NCI-H524 treated with DMSO at 0.1 percent for 48 hours (cell line): Measurements from ENCODE around the gene ARHGEF25.

Experiments used
- DNase-seq: peaks from one replicate; lab custom pipeline; 2025; lab: John Stamatoyannopoulos, UW

ARHGEF25 gene

DNA sequence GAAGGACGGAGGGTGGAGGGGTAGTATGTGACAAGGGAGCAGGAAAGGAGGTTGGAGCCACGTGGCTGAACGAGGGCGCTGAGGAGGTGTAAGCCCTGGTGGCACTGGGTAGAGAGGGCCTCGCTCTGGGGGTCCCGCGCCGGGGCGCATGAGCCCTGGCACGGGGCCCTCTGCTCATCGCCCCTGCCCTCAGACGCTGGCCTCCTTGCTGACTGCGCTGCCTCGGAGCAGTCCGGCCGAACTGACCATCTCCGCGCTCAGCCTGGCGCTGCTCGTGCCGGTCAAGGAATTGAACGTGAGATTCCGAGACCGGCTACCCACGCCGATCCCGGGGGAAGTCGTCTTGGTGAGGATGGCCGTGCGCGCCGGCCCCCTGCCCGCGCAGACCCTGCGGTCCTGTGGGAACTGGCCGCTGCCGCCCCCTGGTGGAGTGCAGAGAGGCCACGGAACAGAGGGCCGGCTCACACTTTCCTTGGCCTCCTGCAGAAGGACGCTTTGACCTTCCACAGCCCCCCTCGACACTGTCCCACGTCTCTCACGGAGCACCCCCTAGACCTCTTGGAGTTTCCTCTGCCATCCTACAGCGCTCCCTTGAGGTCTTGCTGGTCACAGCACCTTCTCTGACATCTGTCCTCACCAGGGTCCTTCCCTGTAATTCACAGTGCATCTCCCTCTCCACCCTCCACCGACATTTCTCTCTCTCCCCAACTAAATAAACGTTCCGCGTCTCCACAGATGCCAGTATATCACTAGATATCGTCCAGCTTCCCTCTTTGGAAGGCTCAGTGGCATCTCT, 10.5 kb downstream of the ARHGEF25 start:
- DNase-seq: no peak

GRCh38 chr12:57622293-57623245, 11.3 kb downstream of the ARHGEF25 start:
- DNase-seq: no peak

DNA sequence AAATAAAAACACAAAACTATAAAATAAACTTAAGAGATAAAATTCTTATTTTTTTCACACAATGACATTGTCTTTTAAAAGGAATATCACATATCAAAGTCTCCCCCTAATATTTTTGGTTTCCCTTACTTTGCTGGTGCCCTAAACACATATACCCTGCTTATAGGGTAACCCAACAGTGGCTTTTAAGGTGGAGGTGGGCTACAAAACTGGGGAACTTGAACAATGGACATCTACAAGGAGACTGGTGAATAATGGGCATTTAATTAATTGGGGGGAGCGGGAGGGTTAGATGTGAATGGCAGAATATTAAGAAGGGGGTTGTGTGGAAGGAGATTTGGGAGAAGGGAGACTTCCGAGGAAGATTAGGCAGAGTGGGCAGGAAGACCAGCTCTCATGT, 12.2 kb downstream of the ARHGEF25 start:
- no peak for DNase-seq

DNA sequence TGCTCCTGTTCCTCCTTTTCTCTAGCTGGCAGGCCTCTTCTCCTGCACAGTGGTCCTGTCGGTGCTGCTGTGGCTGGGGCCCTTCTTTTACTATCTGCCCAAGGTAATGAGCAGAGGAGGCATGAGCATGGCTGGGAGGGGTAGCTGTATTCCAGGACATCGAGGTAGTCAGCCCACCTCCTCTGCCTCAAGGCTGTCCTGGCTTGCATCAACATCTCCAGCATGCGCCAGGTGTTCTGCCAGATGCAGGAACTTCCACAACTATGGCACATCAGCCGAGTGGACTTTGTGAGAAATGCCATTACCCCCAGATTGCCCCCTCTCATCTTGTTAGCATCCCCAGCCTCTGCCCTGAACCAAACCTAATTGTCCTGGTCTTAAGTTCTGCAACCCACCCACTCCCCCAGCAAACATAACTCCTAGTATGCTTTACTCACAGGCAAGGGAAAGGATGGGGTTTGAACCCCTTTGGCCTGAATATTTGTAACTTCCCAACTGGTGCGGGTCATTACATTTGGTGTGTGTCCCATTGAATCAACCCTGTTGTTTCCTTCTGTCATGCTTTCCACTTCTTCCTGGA, 12.7 kb downstream of the ARHGEF25 start:
- no peak for DNase-seq

GRCh38 chr12:57624441-57625220, 13.4 kb downstream of the ARHGEF25 start:
- no peak for DNase-seq

- no peak for DNase-seq
Measured at GRCh38 chr12:57625261-57626032, 14.2 kb downstream of the ARHGEF25 start.

GRCh38 chr12:57626111-57626920, 15.1 kb downstream of the ARHGEF25 start:
- DNase-seq: no peak

- no peak for DNase-seq
Measured at GRCh38 chr12:57626921-57627445, 15.7 kb downstream of the ARHGEF25 start.

GRCh38 chr12:57627501-57628279, 16.5 kb downstream of the ARHGEF25 start:
- no peak for DNase-seq

- no peak for DNase-seq
Measured at GRCh38 chr12:57628280-57629191, 17.3 kb downstream of the ARHGEF25 start.

DNA sequence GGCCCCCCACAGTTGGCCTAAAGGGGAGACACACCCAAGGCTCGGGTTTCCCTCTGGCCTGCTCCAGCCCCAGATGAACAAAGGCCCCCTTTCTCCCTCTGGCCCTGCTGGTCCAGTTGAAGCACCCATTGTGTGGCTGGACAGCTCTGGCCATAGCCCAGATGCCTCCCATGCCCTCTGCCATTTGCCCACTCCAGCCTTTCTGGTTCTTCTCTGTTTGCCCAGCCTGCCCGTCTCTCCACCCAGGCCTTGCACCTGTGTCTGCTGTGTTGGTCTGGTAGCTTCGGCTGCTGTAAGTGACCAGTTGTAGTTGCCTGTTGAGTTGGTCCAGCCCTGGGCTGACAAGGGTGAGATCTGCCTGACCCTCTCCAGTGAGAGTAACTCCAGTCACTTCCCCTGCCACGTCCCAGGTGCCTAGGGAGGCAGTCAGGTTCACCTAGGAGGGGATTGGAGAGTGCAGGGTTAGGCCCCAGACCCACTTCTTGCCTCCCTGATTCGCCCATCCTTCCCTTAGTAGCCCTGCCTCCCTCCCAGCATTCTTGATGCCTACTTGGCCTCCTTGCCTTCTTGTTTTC, 18.7 kb downstream of the ARHGEF25 start:
- DNase-seq: no peak

DNA sequence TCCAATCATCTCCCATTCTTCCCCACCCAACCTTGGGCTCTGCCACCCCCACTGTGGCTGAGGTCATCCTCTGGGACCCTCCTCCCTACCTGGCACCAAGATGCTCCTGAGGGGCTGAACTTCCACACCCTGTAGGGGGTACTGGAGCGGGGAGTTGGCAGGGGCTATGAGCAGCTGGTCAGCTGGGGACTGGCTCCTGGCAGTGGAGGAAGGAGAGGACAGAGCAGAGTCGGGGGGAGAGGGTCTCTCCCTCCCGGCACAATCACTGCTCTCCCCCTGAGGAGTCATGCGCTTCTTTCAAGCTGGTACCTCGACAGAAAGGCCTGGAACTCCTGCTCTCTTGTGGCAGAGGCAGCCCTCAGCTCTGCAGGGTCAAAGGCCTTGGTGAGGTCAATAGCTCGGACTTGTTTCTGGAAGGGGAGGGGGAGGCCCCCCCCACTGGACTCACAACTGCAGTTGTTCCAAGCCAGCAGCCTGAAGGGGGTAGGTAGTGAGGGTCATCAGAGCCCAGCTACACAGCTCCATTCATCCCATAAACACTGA, 19.7 kb downstream of the ARHGEF25 start:
- DNase-seq: no peak

- DNase-seq: no peak
Measured at GRCh38 chr12:57631566-57632072, 20.4 kb downstream of the ARHGEF25 start.

DNA sequence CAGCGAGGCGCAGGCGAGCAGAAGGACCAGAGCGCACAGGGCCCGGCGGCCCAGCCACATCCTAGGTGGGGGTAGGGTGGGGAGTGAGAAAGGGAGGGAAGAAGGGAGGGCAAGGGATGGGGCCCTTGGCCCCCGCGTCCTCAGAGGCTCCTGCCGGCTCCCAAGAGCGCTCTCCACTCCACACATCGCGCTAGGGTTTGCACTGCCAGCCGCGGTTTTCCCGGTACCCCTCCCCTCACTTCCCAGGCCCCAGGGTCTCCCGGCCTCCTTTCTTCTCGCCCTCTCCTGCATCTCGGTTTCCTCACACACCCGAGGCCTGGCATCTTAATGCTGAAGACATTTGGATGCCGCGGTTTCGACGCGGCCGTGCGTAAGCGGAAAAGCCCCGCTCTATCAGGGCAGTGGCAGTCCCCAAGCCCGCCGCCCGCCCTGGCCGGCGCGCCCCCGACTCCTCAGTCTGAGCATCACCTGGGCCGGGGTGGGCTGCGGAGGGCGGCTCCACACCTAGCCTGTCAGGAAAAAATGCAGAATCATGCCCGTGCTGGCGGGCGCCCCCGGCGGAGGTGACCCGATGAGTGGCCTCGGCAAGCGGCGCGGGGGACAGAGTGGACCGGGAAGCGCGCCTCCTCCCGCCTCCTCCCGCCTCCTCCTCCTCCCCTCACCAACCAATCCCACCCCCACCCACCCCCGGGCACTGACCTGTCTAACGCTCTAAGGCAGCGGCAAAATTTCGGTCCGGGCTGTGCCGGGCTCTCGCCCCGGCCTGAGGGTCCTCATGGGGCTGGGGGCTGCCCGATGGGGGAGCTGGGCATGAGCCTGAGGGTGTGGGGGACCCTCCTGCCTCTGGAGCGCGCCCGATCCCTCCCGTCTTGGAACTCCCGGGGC, 21.1 kb downstream of the ARHGEF25 start:
- no peak for DNase-seq

DNA sequence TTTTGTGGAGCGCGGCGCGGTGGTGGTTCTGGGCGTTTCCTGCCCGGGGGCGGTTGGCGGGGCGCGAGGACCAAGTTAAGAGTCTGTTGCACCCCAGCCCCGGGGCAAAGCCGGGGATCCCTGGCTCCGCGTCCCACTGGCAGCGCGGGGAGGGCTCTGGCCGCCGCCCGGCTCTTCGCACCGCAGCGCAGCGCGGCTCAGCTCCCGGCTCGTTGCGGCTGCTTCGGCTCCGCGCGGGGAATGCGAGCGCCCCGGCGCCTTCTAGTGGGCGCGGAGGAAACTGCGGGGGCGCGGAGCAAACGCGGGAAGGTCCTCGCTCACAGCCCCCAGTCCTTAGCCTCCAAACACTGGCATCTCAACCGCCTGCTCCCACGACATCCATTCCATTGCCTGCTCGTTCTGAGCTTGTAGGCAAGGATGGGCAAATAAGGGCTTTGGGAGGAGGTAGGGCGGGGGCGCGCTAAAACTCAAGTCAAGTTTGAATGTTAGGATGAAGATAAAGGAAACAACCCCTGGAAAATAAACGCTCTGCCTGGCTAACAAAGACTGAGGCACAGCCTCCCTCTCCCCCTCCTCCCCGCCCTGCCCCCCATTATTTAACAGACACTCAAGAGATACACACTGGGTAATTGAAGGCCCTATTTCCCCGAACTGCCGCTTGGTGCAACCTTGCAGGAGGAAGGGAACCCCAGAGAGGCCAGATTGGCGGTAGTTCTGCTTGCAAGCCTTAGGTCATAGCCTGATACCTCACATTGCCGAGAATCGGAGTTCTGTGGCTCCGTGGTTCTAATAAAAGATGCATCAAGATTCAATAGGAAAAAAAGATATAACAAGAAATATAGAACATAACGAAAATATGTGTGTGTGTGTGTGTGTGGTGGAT, 22.0 kb downstream of the ARHGEF25 start, which contains the start of gene B4GALNT1:
TSS of gene B4GALNT1 (minus strand) at position 244 of the 883 bp plus-strand sequence. CDS start 1,069 bp downstream, outside the sequence.
- DNase-seq: no peak
